Breast epithelium (tissue), 3 donors: ENCODE results near the gene BPNT1.

Experiments
- CTCF ChIP-seq, 3 donors: fragments of 450-650 bp; IDR thresholded peaks; one replicate each; pipeline ENCODE4 v1.5.1; 2016 to 2017; ENCODE audit warnings: antibody characterized with exemption in 3 of 3, mild to moderate bottlenecking in 3 of 3, moderate library complexity in 3 of 3
- POLR2A ChIP-seq: fragments of 450-650 bp; IDR thresholded peaks from one replicate; pipeline ENCODE4 v1.6.1; 2016; ENCODE audit warnings: antibody characterized with exemption, mild to moderate bottlenecking, moderate library complexity
- POLR2AphosphoS5 ChIP-seq, 3 donors: sonication (generic); formaldehyde crosslinking; IDR thresholded peaks; one replicate each; pipeline ENCODE4 v1.6.1; 2017; ENCODE audit warnings: antibody characterized with exemption in 3 of 3

- no peak for TF ChIP-seq POLR2A
- TF ChIP-seq POLR2AphosphoS5 (IDR thresholded peaks at IDR 0.05), result no peak
- no peak for TF ChIP-seq CTCF (IDR thresholded peaks at IDR 0.05)
Observed at GRCh38 chr1:220092694-220093093, 3.1 kb upstream of the BPNT1 start.
